OCI-LY3 (cell line): Measurements from ENCODE around the gene TRMT11.

Experiments
- EZH2phosphoT487 ChIP-seq: fragments of 200-600 bp; shearing (Covaris generic); IDR thresholded peaks from 2 replicates; pipeline ENCODE4 v1.6.1; 2018; ENCODE audit warnings: antibody characterized with exemption, mixed run types, low read depth
- TF ChIP-seq, protein P1 (sequence below): fragments of 200-600, 300-600 bp; sonication (generic); IDR thresholded peaks from 2 replicates; pipeline ENCODE4 v1.5.1; 2014; ENCODE audit warnings: antibody characterized with exemption, low read length, low read depth

GRCh38 chr6:126017668-126018067 is 31.3 kb downstream of the TRMT11 start:
- TF ChIP-seq, protein P1, sequence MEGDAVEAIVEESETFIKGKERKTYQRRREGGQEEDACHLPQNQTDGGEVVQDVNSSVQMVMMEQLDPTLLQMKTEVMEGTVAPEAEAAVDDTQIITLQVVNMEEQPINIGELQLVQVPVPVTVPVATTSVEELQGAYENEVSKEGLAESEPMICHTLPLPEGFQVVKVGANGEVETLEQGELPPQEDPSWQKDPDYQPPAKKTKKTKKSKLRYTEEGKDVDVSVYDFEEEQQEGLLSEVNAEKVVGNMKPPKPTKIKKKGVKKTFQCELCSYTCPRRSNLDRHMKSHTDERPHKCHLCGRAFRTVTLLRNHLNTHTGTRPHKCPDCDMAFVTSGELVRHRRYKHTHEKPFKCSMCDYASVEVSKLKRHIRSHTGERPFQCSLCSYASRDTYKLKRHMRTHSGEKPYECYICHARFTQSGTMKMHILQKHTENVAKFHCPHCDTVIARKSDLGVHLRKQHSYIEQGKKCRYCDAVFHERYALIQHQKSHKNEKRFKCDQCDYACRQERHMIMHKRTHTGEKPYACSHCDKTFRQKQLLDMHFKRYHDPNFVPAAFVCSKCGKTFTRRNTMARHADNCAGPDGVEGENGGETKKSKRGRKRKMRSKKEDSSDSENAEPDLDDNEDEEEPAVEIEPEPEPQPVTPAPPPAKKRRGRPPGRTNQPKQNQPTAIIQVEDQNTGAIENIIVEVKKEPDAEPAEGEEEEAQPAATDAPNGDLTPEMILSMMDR = no peak
- no peak for TF ChIP-seq EZH2phosphoT487
